GM12878 (cell line): ENCODE data around the gene LRRC3B. TPM values are rescaled to one million over a fixed set of nuclear protein-coding genes. Genes with fewer than 3 reads are reported as not detected.

Experiments
- ATAC-seq: fragments of 200-7000 bp; cut with Tn5 transposase; 3 replicates; pipeline ENCODE4 v1.9.1; 2020; ENCODE audit warnings: mild to moderate bottlenecking, moderate library complexity
- BruUV-seq: library from RNA; stranded (reverse); fragments of 400-500 nt; replicated peaks from 2 replicates; lab custom pipeline; 2021; lab: Mats Ljungman, UMichigan
- CTCF ChIA-PET: fragments of 300-600 bp; sonication (Branson Sonifier 250); formaldehyde crosslinking; extraction: SDS; loops from one replicate; lab custom pipeline; 2021; ENCODE audit warnings: inconsistent platforms; lab: Yijun Ruan, JAX
- POLR2A ChIA-PET: fragments of 350-600 bp; formaldehyde crosslinking; extraction: SDS; loops from one replicate; lab custom pipeline; 2021; ENCODE audit warnings: inconsistent platforms; lab: Charles Lee
- RAD21 ChIA-PET: fragments of 300-600 bp; sonication (Branson Sonifier 250); formaldehyde crosslinking; loops from one replicate; lab custom pipeline; 2023; ENCODE audit warnings: antibody characterized with exemption; ENCODE audit not compliant: unreplicated experiment; lab: Charles Lee
- SMC1A ChIA-PET: fragments of 300-600 bp; sonication (Branson Sonifier 250); formaldehyde crosslinking; loops from one replicate; lab custom pipeline; 2023; ENCODE audit not compliant: unreplicated experiment, uncharacterized antibody; lab: Charles Lee
- DNase-seq: peaks from one replicate; pipeline ENCODE4 v3.0.0-alpha.2; 2011; ENCODE audit warnings: low read depth, low spot score
- FAIRE-seq: peaks from 3 replicates; lab custom pipeline; 2011; peaks lifted over from hg19 to GRCh38; lab: Jason Lieb, UNC
- H2AFZ ChIP-seq: 2 replicates; pipeline ENCODE4 v1.6.0; 2011; ENCODE audit warnings: low read depth, low read length, control low read depth; ENCODE audit not compliant: control insufficient read depth
- H3K27ac ChIP-seq: 2 replicates; pipeline ENCODE4 v1.5.1; 2011; ENCODE audit warnings: control low read depth; ENCODE audit not compliant: control insufficient read depth, insufficient read depth
- H3K27me3 ChIP-seq, 2 experiments: replicated peaks in 1 of 2; 2 replicates each; pipeline versions ENCODE4 v1.6.0 to v1.6.1; 2011; ENCODE audit warnings: low read length in 1 of 2; ENCODE audit not compliant: control insufficient read depth in 2 of 2, insufficient read depth in 2 of 2
- H3K36me3 ChIP-seq, 2 experiments: 2 replicates each; pipeline ENCODE4 v1.5.1; 2011; ENCODE audit warnings: low read length in 1 of 2; ENCODE audit not compliant: control insufficient read depth in 2 of 2, insufficient read depth in 2 of 2
- H3K4me1 ChIP-seq: 2 replicates; pipeline ENCODE4 v1.6.1; 2011; ENCODE audit warnings: mild to moderate bottlenecking, low read length, moderate library complexity, mixed read lengths; ENCODE audit not compliant: control insufficient read depth, insufficient read depth
- H3K4me2 ChIP-seq: 2 replicates; pipeline ENCODE4 v1.6.0; 2011; ENCODE audit warnings: control low read depth; ENCODE audit not compliant: control insufficient read depth, insufficient read depth
- H3K4me3 ChIP-seq: fragments of 200-600 bp; sonication (generic); 2 replicates; pipeline ENCODE4 v1.5.1; 2016
- H3K79me2 ChIP-seq: 2 replicates; pipeline ENCODE4 v1.6.0; 2011; ENCODE audit warnings: low read length; ENCODE audit not compliant: control insufficient read depth, insufficient read depth
- H3K9ac ChIP-seq: 2 replicates; pipeline ENCODE4 v1.8.0; 2011; ENCODE audit warnings: low read length, control low read depth, mixed read lengths; ENCODE audit not compliant: control insufficient read depth, insufficient read depth
- H3K9me3 ChIP-seq: replicated peaks from 3 replicates; pipeline ENCODE4 v1.5.1; 2011; ENCODE audit warnings: mild to moderate bottlenecking, low read length; ENCODE audit not compliant: control insufficient read depth, insufficient read depth
- H4K20me1 ChIP-seq: 2 replicates; pipeline ENCODE4 v1.6.0; 2011; ENCODE audit not compliant: control insufficient read depth, insufficient read depth
- BCL3 ChIP-seq: IDR thresholded peaks from 2 replicates; pipeline ENCODE4 v1.6.1; 2011; ENCODE audit warnings: borderline replicate concordance, low read depth, mild to moderate bottlenecking, moderate library complexity, low read length; ENCODE audit not compliant: insufficient read depth, poor library complexity, severe bottlenecking
- CBFB ChIP-seq: IDR thresholded peaks from 2 replicates; pipeline ENCODE4 v1.6.1; 2016; ENCODE audit warnings: antibody characterized with exemption, low read depth
- CHD2 ChIP-seq: IDR thresholded peaks from 2 replicates; pipeline ENCODE4 v1.6.1; 2011; ENCODE audit warnings: low read depth, low read length, improper control_type of control experiment, borderline replicate concordance
- EZH2 ChIP-seq: IDR thresholded peaks from 2 replicates; pipeline ENCODE4 v1.6.1; 2012; ENCODE audit warnings: low read depth, mild to moderate bottlenecking, control low read depth, inconsistent platforms, low read length, borderline replicate concordance; ENCODE audit not compliant: control insufficient read depth
- LARP7 ChIP-seq: fragments of 450-650 bp; IDR thresholded peaks from 2 replicates; pipeline ENCODE4 v1.6.1; 2017; ENCODE audit warnings: mild to moderate bottlenecking
- MAX ChIP-seq: IDR thresholded peaks from 2 replicates; pipeline ENCODE4 v1.6.1; 2012; ENCODE audit warnings: low read depth, low read length, improper control_type of control experiment
- MTA2 ChIP-seq: fragments of 450-650 bp; IDR thresholded peaks from 2 replicates; pipeline ENCODE4 v1.6.1; 2016; ENCODE audit warnings: low read depth, mild to moderate bottlenecking, moderate library complexity
- MTA3 ChIP-seq: IDR thresholded peaks from 2 replicates; pipeline ENCODE4 v1.6.1; 2012; ENCODE audit warnings: low read length, inconsistent platforms, borderline replicate concordance
- NR2C2 ChIP-seq: IDR thresholded peaks from 2 replicates; pipeline ENCODE4 v1.6.1; 2011; ENCODE audit warnings: borderline replicate concordance, low read depth; ENCODE audit not compliant: control insufficient read depth, insufficient read length
- POLR2A ChIP-seq: IDR thresholded peaks from 2 replicates; pipeline ENCODE4 v1.6.1; 2011; ENCODE audit warnings: low read depth, mild to moderate bottlenecking, low read length
- RBBP5 ChIP-seq: fragments of 200-600 bp; sonication (generic); conservative IDR thresholded peaks from 2 replicates; pipeline ENCODE4 v1.6.1; 2016
- SPI1 ChIP-seq: IDR thresholded peaks from 2 replicates; pipeline ENCODE4 v1.6.1; 2011; ENCODE audit warnings: low read depth, mild to moderate bottlenecking, low read length, moderate library complexity, borderline replicate concordance; ENCODE audit not compliant: insufficient read depth
- STAT3 ChIP-seq: IDR thresholded peaks from 2 replicates; pipeline ENCODE4 v1.6.1; 2011; ENCODE audit warnings: low read depth, low read length, improper control_type of control experiment
- USF2 ChIP-seq: IDR thresholded peaks from 2 replicates; pipeline ENCODE4 v1.6.1; 2011; ENCODE audit warnings: low read depth, low read length, improper control_type of control experiment, borderline replicate concordance
- ZBED1 ChIP-seq: IDR thresholded peaks from 2 replicates; pipeline ENCODE4 v1.6.1; 2016; ENCODE audit warnings: borderline replicate concordance
- ZNF687 ChIP-seq: fragments of 450-650 bp; IDR thresholded peaks from 2 replicates; pipeline ENCODE4 v1.6.1; 2017; ENCODE audit warnings: mild to moderate bottlenecking, moderate library complexity
- ZZZ3 ChIP-seq: IDR thresholded peaks from 2 replicates; pipeline ENCODE4 v1.6.1; 2011; ENCODE audit warnings: low read depth; ENCODE audit not compliant: control insufficient read depth, insufficient read length
- WGBS: methylation state at CpG from one replicate; pipeline ENCODE4 v1.1.6; 2016; ENCODE audit warnings: low lambda C conversion rate; ENCODE audit not compliant: insufficient replicate concordance, insufficient coverage; ENCODE audit errors: missing lambda C conversion rate; 5-methylcytosine and 5-hydroxymethylcytosine counted together
- in situ Hi-C: fragments of 300-500 bp; cut with MboI; formaldehyde crosslinking; loops from 9 replicates; pipeline ENCODE4 v1.14.3; 2018; ENCODE audit warnings: mixed read lengths
- intact Hi-C: fragments of 100-400 bp; cut with micrococcal nuclease; formaldehyde crosslinking; loops from one replicate; pipeline ENCODE4 v1.14.2; 2022; ENCODE audit not compliant: unreplicated experiment
- polyA plus RNA-seq, 11 experiments: library from polyadenylated mRNA; depleted of rRNA in 4 of 11; unstranded in 6 of 11; stranded (reverse) in 5 of 11; fragments of >200 nt; fragmentation: Nextera tagmentation in 4 of 11; fragmentation: Illumina TruSeq in 1 of 11; extraction: Ambion mirVana in 4 of 11; extraction: Trizol in 1 of 11; gene quantifications; 1 replicate in 1 of 11; 2 replicates in 10 of 11; pipeline versions ENCODE4 v1.2.1 to v1.2.3, GENCODE V29; 2011 to 2016; ENCODE audit warnings: inconsistent platforms in 2 of 11, missing spikeins in 2 of 11, low read depth in 1 of 11
- total RNA-seq, 4 experiments: library from RNA; depleted of rRNA in 3 of 4; stranded (reverse); fragments of >200 nt in 3 of 4; fragmentation: Illumina TruSeq in 1 of 4; extraction: Trizol in 1 of 4; gene quantifications; 2 replicates each; pipeline versions ENCODE4 v1.2.1 to v1.2.3, GENCODE V29; 2013 to 2021

Gene LRRC3B
- total and polyA plus RNA-seq, 10 of the 15 experiments (the other 5 are each of a cell fraction or from before 2014, with no cell fraction given) = not detected

- no peak for TF ChIP-seq CBFB
- TF ChIP-seq CHD2 = no peak
These were observed 59.8 kb downstream of the LRRC3B start (continued) for GRCh38 chr3:26682406-26682805.

GRCh38 chr3:26683902-26684301, 61.3 kb downstream of the LRRC3B start:
- Histone ChIP-seq H4K20me1 (no peaks in the 10 kb centered on the region), H2AFZ (no peak overlapping the region), H3K9ac (no peak overlapping the region), H3K4me3 (no peak overlapping the region), H3K27ac (no peak overlapping the region), H3K36me3 (no peaks in the 10 kb centered on the region), H3K27me3 (no peaks in the 10 kb centered on the region), H3K4me2 (no peak overlapping the region), H3K79me2 (no peaks in the 10 kb centered on the region), H3K9me3 (no peaks in the 10 kb centered on the region), H3K4me1 (no peaks in the 10 kb centered on the region)
- FAIRE-seq (no peak), DNase-seq (no peak), ATAC-seq (no peak)
- BruUV-seq = no TSS peak
- in situ Hi-C loops (no loop called here), intact Hi-C loops (no loop called here)
- CTCF ChIA-PET = interaction anchor here (1.3 kb wide), 1 partner anchor 29 kb away, joined by 3 read pairs; no protein-coding TSS in a partner anchor
- RAD21 ChIA-PET = no interaction called here
- POLR2A ChIA-PET = no interaction called here
- 0% methylated on average over 3 of the region's 3 CpGs for WGBS
- SMC1A ChIA-PET = no interaction called here
- TF ChIP-seq RBBP5 = no peak
- TF ChIP-seq EZH2 = no peak
- no peak for TF ChIP-seq MAX
- no peak for TF ChIP-seq MTA2
- no peak for TF ChIP-seq ZBED1
- no peak for TF ChIP-seq BCL3
- no peak for TF ChIP-seq SPI1
- no peak for TF ChIP-seq STAT3
- no peak for TF ChIP-seq MTA3
- no peak for TF ChIP-seq USF2
- no peak for TF ChIP-seq POLR2A
- TF ChIP-seq NR2C2 = no peak
- TF ChIP-seq ZNF687 = no peak
- TF ChIP-seq LARP7 = no peak
- TF ChIP-seq ZZZ3 = no peak
